K562 (cell line): ENCODE measurements around the gene RSPH9. TPM values are rescaled to one million over a fixed set of nuclear protein-coding genes. Genes with fewer than 3 reads are reported as not detected.
A peak's percentile ranks its signal among the peaks of the same experiment; 100 is the strongest.

ENCODE experiments used
- BCOR ChIP-seq: fragments of 450-650 bp; IDR thresholded peaks from 2 replicates; pipeline ENCODE4 v1.6.1; 2016
- HCFC1 ChIP-seq: IDR thresholded peaks from 2 replicates; pipeline ENCODE4 v1.6.1; 2012; ENCODE audit warnings: low read depth, low read length, improper control_type of control experiment
- HDAC2 ChIP-seq: fragments of 450-650 bp; IDR thresholded peaks from 2 replicates; pipeline ENCODE4 v1.6.1; 2016; ENCODE audit warnings: mild to moderate bottlenecking
- HES1 ChIP-seq: fragments of 450-650 bp; IDR thresholded peaks from 2 replicates; pipeline ENCODE4 v1.6.1; 2016; ENCODE audit warnings: low read depth, mild to moderate bottlenecking, moderate library complexity
- HOMEZ ChIP-seq: fragments of 250-450 bp; sonication (Bioruptor Pico); IDR thresholded peaks from 2 replicates; pipeline ENCODE4 v1.4.0; 2020; ENCODE audit warnings: mild to moderate bottlenecking, moderate library complexity
- HSF4 ChIP-seq: fragments of 250-450 bp; sonication (Bioruptor Pico); IDR thresholded peaks from 2 replicates; pipeline ENCODE4 v2.1.2; 2022; ENCODE audit warnings: mild to moderate bottlenecking, moderate library complexity, borderline replicate concordance
- MXI1 ChIP-seq: IDR thresholded peaks from 2 replicates; pipeline ENCODE4 v1.6.1; 2011; ENCODE audit warnings: low read depth, mild to moderate bottlenecking, improper control_type of control experiment, low read length
- NCOA4 ChIP-seq: fragments of 450-650 bp; IDR thresholded peaks from 2 replicates; pipeline ENCODE4 v1.6.1; 2018; ENCODE audit warnings: mild to moderate bottlenecking; ENCODE audit not compliant: partially characterized antibody
- NFE2 ChIP-seq: IDR thresholded peaks from 2 replicates; pipeline ENCODE4 v1.6.1; 2014; ENCODE audit warnings: antibody characterized with exemption, low read depth
- POLR2B ChIP-seq: fragments of 450-650 bp; IDR thresholded peaks from 2 replicates; pipeline ENCODE4 v1.6.1; 2018; ENCODE audit warnings: low read depth; ENCODE audit not compliant: partially characterized antibody
- PRDM10 ChIP-seq: fragments of 450-650 bp; IDR thresholded peaks from 2 replicates; pipeline ENCODE4 v1.6.1; 2018; ENCODE audit not compliant: partially characterized antibody
- SRF ChIP-seq, 2 experiments: fragments of 250-450, 450-650 bp in 1 of 2; sonication (Bioruptor Pico) in 1 of 2; sonication (generic) in 1 of 2; formaldehyde crosslinking; IDR thresholded peaks; 2 replicates each; pipeline versions ENCODE4 v1.5.0 to v1.5.1; 2020 to 2022; ENCODE audit warnings: mild to moderate bottlenecking in 1 of 2, missing genetic modification reagents in 1 of 2
- ZFX ChIP-seq: sonication (generic); formaldehyde crosslinking; IDR thresholded peaks from 2 replicates; pipeline ENCODE4 v1.8.0; 2022; ENCODE audit warnings: mild to moderate bottlenecking, missing genetic modification reagents, moderate library complexity
- ZNF134 ChIP-seq: fragments of 250-450 bp; sonication (Bioruptor Pico); conservative IDR thresholded peaks from 2 replicates; pipeline ENCODE4 v1.4.0; 2020
- ZNF609 ChIP-seq: sonication (generic); formaldehyde crosslinking; IDR thresholded peaks from 2 replicates; pipeline ENCODE4 v1.8.1; 2023; ENCODE audit warnings: missing genetic modification reagents, mild to moderate bottlenecking, borderline replicate concordance
- ZNF717 ChIP-seq: fragments of 250-450 bp; sonication (Bioruptor Pico); IDR thresholded peaks from 2 replicates; pipeline ENCODE4 v1.5.0; 2021
- polyA plus RNA-seq, 8 experiments: library from polyadenylated mRNA; depleted of rRNA in 4 of 8; stranded (reverse) in 5 of 8; unstranded in 3 of 8; fragments of >200 nt; fragmentation: Nextera tagmentation in 2 of 8; fragmentation: Illumina TruSeq in 1 of 8; extraction: Ambion mirVana in 2 of 8; extraction: Trizol in 1 of 8; gene quantifications; 2 replicates each; pipeline versions ENCODE4 v1.2.1 to v1.2.3, GENCODE V29; 2011 to 2014; ENCODE audit warnings: inconsistent platforms in 1 of 8, missing spikeins in 1 of 8
- total RNA-seq, 7 experiments: library from RNA; depleted of rRNA in 6 of 7; stranded (reverse); fragments of >200 nt in 6 of 7; fragmentation: Illumina TruSeq in 2 of 7; extraction: Trizol in 2 of 7; gene quantifications; 2 replicates each; pipeline versions ENCODE4 v1.2.1 to v1.2.3, GENCODE V29; 2011 to 2021; ENCODE audit warnings: low replicate concordance in 1 of 7

Gene RSPH9
- total and polyA plus RNA-seq, 9 of the 15 experiments (the other 6 are each of a cell fraction or from before 2014, with no cell fraction given) = 0.05 to 0.60 (median 0.39) TPM; not detected in 6

- TF ChIP-seq PRDM10 (no peak), ZNF134 (CRISPR knock-in tag) (no peak; the same call in 1 of the 2 replicates), HES1 (no peak), NCOA4 (no peak), SRF (CRISPR knock-in tag; IDR thresholded peaks at IDR 0.05) (peak; percentile 61 to 81; a peak in 3 of 4 replicates), HDAC2 (no peak), HOMEZ (CRISPR knock-in tag) (0 out of 2 replicates have a peak, but pooled peaks have one; percentile 70), ZFX (no peak), BCOR (no peak), NFE2 (peak; percentile 70), ZNF717 (0 out of 2 replicates have a peak, but pooled peaks have one; percentile 70), ZNF609 (no peak), HSF4 (CRISPR knock-in tag) (peak; percentile 82; the same call in 1 of the 2 replicates), HCFC1 (peak; percentile 52; the same call in 1 of the 2 replicates), POLR2B (peak; percentile 96), MXI1 (no peak)
These were observed 17.6 kb upstream of the RSPH9 start (continued) for GRCh38 chr6:43627008-43627825.
